SH-SY5Y (cell line): ENCODE results near the gene SLC4A1.

Experiments
- GATA2 ChIP-seq: IDR thresholded peaks from 2 replicates; pipeline ENCODE4 v1.6.1; 2011; ENCODE audit warnings: mild to moderate bottlenecking, low read depth, low read length
- GATA3 ChIP-seq: IDR thresholded peaks from 2 replicates; pipeline ENCODE4 v1.6.1; 2011; ENCODE audit warnings: low read depth, mild to moderate bottlenecking, low read length, moderate library complexity

SLC4A1 gene

DNA sequence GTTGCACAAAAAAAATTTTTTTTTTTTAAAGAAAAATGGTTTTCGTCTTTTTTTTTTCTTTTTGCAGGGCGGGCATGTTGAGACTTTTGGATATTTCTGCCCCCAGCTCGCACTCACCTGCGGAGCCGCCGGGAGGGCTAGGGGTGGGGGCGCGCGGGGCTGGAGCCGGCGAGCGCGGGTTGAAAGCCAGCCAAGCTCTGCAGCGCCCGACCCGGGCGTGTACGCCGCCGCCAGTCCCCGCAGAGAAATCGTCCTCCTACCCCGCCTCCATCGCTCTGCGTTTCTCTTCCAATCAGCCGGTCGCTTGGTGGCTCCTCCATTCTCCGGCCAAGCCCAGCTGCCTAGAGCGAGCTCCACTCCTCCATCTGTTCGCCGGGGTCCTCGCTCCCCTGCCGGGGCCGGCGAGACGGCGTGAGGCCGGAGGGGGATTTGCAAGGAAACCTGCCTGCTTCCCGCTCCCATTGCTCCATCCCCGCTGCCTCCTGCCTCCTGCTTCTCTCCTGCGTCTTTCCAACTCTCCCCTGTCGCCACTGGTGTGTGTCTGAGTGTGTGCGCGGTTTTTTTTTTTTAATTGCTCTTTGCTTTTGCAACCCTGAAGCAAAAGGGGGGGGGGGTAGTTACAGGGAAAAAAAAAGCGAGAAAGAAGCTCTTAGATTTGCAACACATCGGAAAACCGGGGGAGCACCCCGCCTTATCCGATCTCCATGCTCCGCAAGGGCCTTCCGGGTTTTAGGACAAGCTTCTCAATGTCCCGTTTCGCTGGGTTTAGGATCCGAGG lies 46.7 kb downstream of the SLC4A1 start:
- no peak for TF ChIP-seq GATA2
- TF ChIP-seq GATA3: no peak

DNA sequence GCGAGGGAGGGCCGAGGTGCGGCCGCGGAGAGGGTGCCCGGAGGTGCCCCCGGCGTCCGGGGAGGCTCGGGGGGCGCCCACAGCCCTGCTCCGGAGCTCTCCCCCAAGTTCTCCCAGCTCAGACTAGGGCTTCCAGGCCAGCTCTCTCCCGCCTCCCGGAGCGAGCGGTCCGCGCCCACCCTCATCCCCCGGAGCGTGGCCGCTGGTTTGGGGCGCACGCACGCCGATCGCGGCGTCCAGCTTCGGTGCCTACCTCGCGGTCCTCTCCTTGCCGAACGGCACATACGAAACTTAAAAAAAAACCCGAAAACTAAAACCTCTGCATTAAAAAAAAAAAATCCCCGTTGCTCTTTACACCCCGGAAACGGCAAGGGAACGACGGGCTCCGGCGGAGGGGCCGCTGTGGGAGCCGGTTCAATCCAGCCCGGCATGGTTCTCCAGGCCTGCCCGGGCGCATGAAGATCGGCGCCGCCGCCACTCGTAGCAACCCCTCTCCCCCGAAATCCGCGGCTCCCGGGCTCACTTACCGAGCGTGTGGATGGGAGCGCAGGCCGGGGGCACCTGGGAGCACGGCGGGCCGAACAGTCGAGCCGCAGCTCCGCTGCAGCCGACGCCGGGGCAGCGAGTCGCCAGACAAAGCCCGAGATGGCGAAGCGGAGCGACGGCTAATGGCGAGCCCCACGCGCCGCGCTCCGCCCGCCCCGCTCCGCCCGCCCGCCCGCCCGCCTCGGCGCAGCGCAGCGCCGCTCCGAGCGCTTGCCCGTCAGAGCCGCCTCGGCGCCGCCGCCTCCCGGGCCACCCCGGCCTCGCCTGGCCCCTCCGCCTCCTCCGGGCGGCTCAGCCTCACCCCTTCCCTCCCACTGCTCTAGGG lies 47.5 kb downstream of the SLC4A1 start:
- TF ChIP-seq GATA3 (no peak), GATA2 (no peak)

- TF ChIP-seq GATA3: no peak
- TF ChIP-seq GATA2: no peak
Measured at GRCh38 chr17:44219616-44220212, 48.2 kb downstream of the SLC4A1 start, which contains the start of gene UBTF. TSS of gene UBTF (minus strand) at chr17:44219675. CDS start at chr17:44218229, 1,446 bp downstream.

DNA sequence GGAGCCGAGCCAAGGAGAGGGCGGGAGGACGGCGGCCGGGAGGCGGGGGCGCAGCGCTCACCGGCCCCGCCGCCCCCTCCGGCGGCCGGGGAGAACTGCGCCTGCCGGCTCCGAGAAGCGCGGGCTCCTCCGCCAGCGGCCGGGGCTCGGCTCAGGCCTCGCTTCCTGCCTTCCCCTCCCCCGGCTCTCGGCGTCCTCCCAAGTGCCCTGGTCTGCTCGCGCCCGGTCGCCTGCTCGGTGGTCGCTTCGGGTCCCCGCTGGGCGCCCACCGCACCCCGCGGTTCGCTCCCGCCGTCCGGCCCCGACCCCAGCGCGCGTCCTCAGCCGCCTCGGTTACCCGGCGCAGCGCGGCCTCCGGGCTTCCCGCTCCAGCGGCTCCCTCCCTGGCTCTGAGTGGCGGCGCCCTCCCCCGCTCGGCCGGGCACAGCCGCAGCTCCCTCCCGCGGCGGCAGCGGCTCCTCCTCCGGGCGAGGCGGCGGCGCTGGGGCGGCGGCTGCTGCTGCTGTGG lies 48.8 kb downstream of the SLC4A1 start:
- TF ChIP-seq GATA3 (no peak), GATA2 (no peak)

- no peak for TF ChIP-seq GATA2
- no peak for TF ChIP-seq GATA3
Measured at GRCh38 chr17:44218344-44219107, 49.4 kb downstream of the SLC4A1 start.

DNA sequence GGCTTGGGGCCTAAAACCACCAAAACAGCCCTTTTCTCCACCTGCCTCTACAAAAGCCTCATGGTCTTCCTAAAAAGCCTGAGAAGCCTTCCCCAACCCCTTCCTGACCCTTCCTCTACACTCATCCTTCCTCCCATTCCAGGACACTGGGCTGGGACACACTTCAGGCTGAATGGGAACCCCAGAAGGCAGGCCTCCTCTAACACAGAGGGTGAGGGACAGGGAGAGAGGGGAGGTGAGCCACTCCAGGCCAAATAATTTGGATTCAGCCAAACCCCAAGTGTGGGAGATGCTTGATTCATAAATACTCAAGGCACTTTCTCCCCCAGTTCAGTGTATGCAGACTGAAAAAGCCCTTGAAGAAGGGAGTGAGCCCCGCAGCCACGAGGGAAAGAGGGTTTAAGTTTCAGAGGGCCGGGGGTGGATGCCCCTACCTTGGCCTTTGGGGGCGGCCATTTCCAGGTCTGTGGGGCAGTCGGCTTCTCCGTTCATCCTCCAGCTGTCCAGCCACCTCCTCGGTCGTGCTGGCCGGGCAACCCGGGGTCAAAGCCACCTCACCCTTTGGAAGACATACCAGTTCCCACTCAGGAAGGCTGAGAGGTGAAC lies 50.1 kb downstream of the SLC4A1 start:
- TF ChIP-seq GATA2 (no peak), GATA3 (no peak)

GRCh38 chr17:44216694-44217093 lies 51.2 kb downstream of the SLC4A1 start:
- no peak for TF ChIP-seq GATA3
- no peak for TF ChIP-seq GATA2

- no peak for TF ChIP-seq GATA2
- TF ChIP-seq GATA3: no peak
Measured at GRCh38 chr17:44216173-44216572, 51.8 kb downstream of the SLC4A1 start.

DNA sequence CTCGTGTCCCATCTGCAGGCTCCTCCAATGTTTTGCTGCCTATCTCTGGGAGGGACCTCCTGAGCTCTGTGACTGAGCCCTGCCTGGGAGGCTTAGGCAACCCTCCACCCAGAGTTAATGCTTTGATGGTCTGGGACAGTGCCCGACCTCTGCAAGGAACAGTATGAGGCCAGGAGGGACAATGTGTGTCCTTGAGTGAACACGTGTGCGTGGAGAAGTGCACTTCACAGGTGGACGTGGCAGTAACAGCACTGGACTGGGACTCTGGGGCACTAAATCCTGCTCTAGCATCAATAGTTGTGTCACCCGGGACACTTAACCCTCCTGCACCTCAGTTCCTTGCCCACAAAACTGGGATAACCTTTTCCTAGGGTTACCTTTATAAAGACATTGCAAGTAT lies 53.0 kb downstream of the SLC4A1 start:
- TF ChIP-seq GATA3 (no peak), GATA2 (no peak)

DNA sequence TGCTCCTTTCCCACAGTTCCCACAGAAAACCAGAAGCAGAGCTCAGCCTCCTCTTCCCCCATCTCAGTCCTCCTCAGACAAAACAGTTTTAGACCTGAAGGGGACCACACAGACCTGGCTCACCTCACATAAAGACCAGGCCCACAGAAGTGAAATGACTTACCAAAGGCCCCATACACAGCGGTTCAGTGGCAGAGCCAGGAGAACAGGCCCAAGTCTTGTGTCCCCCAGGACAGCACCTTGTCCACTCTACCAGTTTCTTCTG lies 53.8 kb downstream of the SLC4A1 start:
- TF ChIP-seq GATA3 (no peak), GATA2 (no peak)

DNA sequence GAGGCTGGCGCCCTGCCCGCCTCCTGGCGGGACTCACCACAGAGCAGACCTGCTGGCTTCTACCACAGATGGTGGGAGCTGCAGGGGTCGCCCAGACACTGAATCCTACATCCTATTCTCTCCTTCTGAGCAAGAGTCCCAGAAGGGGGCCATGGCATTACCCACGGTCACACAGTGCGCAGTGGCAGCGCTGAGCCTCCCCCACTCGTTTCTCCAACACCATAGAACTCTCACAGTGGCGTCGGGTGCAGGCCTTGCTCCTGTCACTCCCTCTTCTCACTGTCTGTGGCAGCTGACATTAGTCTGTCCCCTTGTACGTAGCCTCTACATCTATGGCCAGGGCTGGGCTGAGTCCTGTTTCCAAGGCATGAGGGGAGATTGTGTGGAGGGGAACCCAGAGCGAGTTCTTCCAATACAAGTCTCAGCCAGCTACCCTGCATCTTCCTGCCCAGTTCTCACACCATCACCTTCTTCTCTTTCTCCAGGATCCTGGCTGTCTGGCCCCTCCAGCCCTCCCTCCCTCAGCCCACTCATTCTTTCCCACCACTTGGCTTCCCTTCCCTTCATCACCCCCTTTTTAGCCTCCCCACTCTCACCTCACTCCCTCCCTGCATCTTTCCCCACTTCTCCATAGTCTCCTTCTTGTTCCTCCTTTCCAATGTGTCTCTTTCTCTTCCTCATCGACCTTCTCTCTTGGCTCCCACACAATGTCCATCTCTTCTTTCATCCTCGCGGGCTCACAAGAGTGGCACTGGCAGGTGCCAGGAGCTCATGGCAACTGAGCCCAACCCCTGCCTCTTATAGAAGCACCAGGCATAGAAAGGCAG lies 54.3 kb downstream of the SLC4A1 start:
- no peak for TF ChIP-seq GATA2
- no peak for TF ChIP-seq GATA3

- TF ChIP-seq GATA2 (no peak), GATA3 (no peak)
Measured at GRCh38 chr17:44212507-44213402, 55.2 kb downstream of the SLC4A1 start.
